ENCODE data around the gene APOL1.

GRCh38 chr22:36289406-36289870, 36.5 kb downstream of the APOL1 start:
- no peak for TF ChIP-seq EP300 (IDR thresholded peaks at IDR 0.05; ENCODE audit: borderline replicate concordance)
- TF ChIP-seq ZBTB7A (IDR thresholded peaks at IDR 0.05; ENCODE audit: low read depth): no peak
- no peak for TF ChIP-seq MAX (IDR thresholded peaks at IDR 0.05)
- TF ChIP-seq NFIC (IDR thresholded peaks at IDR 0.05): no peak
- no peak for TF ChIP-seq EGR1 (IDR thresholded peaks at IDR 0.05)
- no peak for TF ChIP-seq FOXM1 (IDR thresholded peaks at IDR 0.05; ENCODE audit: borderline replicate concordance, low read depth)
- TF ChIP-seq REST (IDR thresholded peaks at IDR 0.05; ENCODE audit: low read depth): no peak
- no peak for TF ChIP-seq TAF1 (IDR thresholded peaks at IDR 0.05; ENCODE audit: low read depth)
- no peak for TF ChIP-seq YY1 (IDR thresholded peaks at IDR 0.05; ENCODE audit: low read depth)
- TF ChIP-seq TCF12 (IDR thresholded peaks at IDR 0.05; ENCODE audit: low read depth): no peak
- TF ChIP-seq CREB1 (IDR thresholded peaks at IDR 0.05; ENCODE audit: low read depth): no peak
- TF ChIP-seq TEAD4 (IDR thresholded peaks at IDR 0.05): no peak
- TF ChIP-seq RAD21 (IDR thresholded peaks at IDR 0.05; ENCODE audit: low read depth): no peak
- TF ChIP-seq CEBPB (IDR thresholded peaks at IDR 0.05): no peak

Measured in Ishikawa (cell line).